MM.1S (cell line): ENCODE data around the gene MEGF11.
A peak's percentile ranks its signal among the peaks of the same experiment; 100 is the strongest.

Source experiments
- DNase-seq: peaks from one replicate; pipeline ENCODE4 v3.0.0-alpha.2; 2015
- H2AFZ ChIP-seq: fragments of 300-600 bp; sonication (generic); 2 replicates; pipeline ENCODE4 v1.6.0; 2016; ENCODE audit warnings: antibody characterized with exemption, low read length
- H3F3A ChIP-seq: fragments of 300-600 bp; sonication (generic); 2 replicates; pipeline ENCODE4 v1.6.1; 2016; ENCODE audit warnings: mild to moderate bottlenecking, antibody characterized with exemption, low read length, moderate library complexity, mixed read lengths; ENCODE audit not compliant: insufficient read depth
- H3K27ac ChIP-seq: fragments of 300-600 bp; sonication (generic); 2 replicates; pipeline ENCODE4 v1.5.1; 2016; ENCODE audit warnings: mild to moderate bottlenecking, low read length
- H3K27me3 ChIP-seq: fragments of 300-600 bp; sonication (generic); replicated peaks from 2 replicates; pipeline ENCODE4 v1.6.0; 2016; ENCODE audit warnings: low read length; ENCODE audit not compliant: insufficient read depth
- H3K36me3 ChIP-seq: fragments of 300-600 bp; sonication (generic); replicated peaks from 2 replicates; pipeline ENCODE4 v1.6.1; 2016; ENCODE audit warnings: mild to moderate bottlenecking, low read length, mixed read lengths; ENCODE audit not compliant: insufficient read depth
- H3K4me1 ChIP-seq: fragments of 300-600 bp; sonication (generic); 2 replicates; pipeline ENCODE4 v1.6.1; 2016; ENCODE audit warnings: low read length, mixed read lengths
- H3K4me2 ChIP-seq: fragments of 300-600 bp; sonication (generic); 2 replicates; pipeline ENCODE4 v1.6.0; 2016; ENCODE audit warnings: low read depth, low read length
- H3K4me3 ChIP-seq: fragments of 300-600 bp; sonication (generic); 2 replicates; pipeline ENCODE4 v1.5.1; 2016; ENCODE audit warnings: low read length, mixed read lengths
- H3K79me2 ChIP-seq: fragments of 300-600 bp; sonication (generic); 2 replicates; pipeline ENCODE4 v1.6.1; 2016; ENCODE audit warnings: mixed run types, low read length, mixed read lengths
- H3K9ac ChIP-seq: fragments of 300-600 bp; sonication (generic); 2 replicates; pipeline ENCODE4 v1.6.1; 2016; ENCODE audit warnings: low read length, mixed read lengths
- H3K9me2 ChIP-seq: fragments of 300-600 bp; sonication (generic); replicated peaks from 2 replicates; pipeline ENCODE4 v1.6.1; 2016; ENCODE audit warnings: mild to moderate bottlenecking, low read length, mixed read lengths; ENCODE audit not compliant: insufficient read depth
- H3K9me3 ChIP-seq: fragments of 300-600 bp; sonication (generic); replicated peaks from 2 replicates; pipeline ENCODE4 v1.6.1; 2016; ENCODE audit warnings: mild to moderate bottlenecking, low read length, mixed read lengths; ENCODE audit not compliant: insufficient read depth
- H4K20me1 ChIP-seq: fragments of 300-600 bp; sonication (generic); 2 replicates; pipeline ENCODE4 v1.6.1; 2016; ENCODE audit warnings: mild to moderate bottlenecking, low read length, moderate library complexity, mixed read lengths; ENCODE audit not compliant: insufficient read depth
- EZH2 ChIP-seq: fragments of 300-600 bp; sonication (generic); optimal IDR thresholded peaks from 2 replicates; pipeline ENCODE3; 2017; ENCODE audit warnings: low read depth, mild to moderate bottlenecking, antibody characterized with exemption, low read length, mixed read lengths
- EZH2phosphoT487 ChIP-seq: fragments of 300-600 bp; sonication (generic); IDR thresholded peaks from 2 replicates; pipeline ENCODE4 v1.6.1; 2018; ENCODE audit warnings: antibody characterized with exemption, low read length
- TF ChIP-seq, protein P1 (sequence below): fragments of 300-600 bp; sonication (generic); IDR thresholded peaks from 2 replicates; pipeline ENCODE4 v1.5.1; 2016; ENCODE audit warnings: antibody characterized with exemption, low read length, mixed read lengths

Gene MEGF11

DNA sequence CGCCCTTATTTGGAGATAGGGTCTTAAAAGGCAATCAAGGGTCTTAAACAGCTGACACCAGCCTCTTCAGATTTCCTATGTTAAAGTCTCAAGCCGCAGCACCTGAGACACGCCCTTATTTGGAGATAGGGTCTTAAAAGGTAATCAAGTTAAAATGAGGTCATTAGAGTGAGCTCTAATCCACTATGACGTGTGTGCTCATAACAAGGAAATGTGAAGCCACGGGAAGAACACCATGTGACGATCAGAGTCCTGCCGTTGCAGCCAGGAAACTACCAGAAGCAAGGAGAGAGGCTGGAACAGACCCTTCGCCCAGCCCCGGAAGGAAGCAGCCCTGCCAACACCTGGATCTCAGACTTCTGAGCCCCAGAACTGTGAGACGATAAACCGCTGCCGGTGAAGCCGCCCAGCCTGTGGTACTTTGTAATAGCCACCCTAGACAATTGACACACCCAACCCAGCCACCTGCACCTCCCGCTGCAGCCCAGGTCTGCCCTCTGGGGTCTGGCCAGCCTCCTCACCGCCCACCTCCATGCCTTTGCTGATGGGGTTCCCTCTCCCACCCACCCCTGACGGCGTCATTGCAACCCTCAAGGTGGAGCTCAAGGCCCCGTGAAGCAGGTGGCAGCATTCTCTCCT, 137.9 kb downstream of the MEGF11 start:
- no peaks in the 10 kb centered on the region for H3F3A ChIP-seq
- H3K36me3 ChIP-seq, result no peaks in the 10 kb centered on the region
- H3K27me3 ChIP-seq, result peaks cover 12% of the 10 kb centered on the region; the same call in 1 of the 2 replicates
- H3K9me3 ChIP-seq, result no peaks in the 10 kb centered on the region
- peak overlapping the region; percentile 27; the same call in 1 of the 2 replicates for H3K4me2 ChIP-seq
- peak; percentile 42 for DNase-seq
- H3K79me2 ChIP-seq, result no peaks in the 10 kb centered on the region
- TF ChIP-seq EZH2phosphoT487 (no peak), EZH2 (no peak)
- TF ChIP-seq, protein P1, sequence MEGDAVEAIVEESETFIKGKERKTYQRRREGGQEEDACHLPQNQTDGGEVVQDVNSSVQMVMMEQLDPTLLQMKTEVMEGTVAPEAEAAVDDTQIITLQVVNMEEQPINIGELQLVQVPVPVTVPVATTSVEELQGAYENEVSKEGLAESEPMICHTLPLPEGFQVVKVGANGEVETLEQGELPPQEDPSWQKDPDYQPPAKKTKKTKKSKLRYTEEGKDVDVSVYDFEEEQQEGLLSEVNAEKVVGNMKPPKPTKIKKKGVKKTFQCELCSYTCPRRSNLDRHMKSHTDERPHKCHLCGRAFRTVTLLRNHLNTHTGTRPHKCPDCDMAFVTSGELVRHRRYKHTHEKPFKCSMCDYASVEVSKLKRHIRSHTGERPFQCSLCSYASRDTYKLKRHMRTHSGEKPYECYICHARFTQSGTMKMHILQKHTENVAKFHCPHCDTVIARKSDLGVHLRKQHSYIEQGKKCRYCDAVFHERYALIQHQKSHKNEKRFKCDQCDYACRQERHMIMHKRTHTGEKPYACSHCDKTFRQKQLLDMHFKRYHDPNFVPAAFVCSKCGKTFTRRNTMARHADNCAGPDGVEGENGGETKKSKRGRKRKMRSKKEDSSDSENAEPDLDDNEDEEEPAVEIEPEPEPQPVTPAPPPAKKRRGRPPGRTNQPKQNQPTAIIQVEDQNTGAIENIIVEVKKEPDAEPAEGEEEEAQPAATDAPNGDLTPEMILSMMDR, result no peak
- H3K4me3 ChIP-seq, result 0 out of 2 replicates have a peak overlapping the region, but pooled peaks have one; percentile 10
- no peaks in the 10 kb centered on the region for H4K20me1 ChIP-seq
- 0 out of 2 replicates have a peak overlapping the region, but pooled peaks have one; percentile 7 for H2AFZ ChIP-seq
- no peak overlapping the region for H3K27ac ChIP-seq
- H3K9ac ChIP-seq, result no peak overlapping the region
- H3K9me2 ChIP-seq, result no peaks in the 10 kb centered on the region
- no peaks in the 10 kb centered on the region for H3K4me1 ChIP-seq

DNA sequence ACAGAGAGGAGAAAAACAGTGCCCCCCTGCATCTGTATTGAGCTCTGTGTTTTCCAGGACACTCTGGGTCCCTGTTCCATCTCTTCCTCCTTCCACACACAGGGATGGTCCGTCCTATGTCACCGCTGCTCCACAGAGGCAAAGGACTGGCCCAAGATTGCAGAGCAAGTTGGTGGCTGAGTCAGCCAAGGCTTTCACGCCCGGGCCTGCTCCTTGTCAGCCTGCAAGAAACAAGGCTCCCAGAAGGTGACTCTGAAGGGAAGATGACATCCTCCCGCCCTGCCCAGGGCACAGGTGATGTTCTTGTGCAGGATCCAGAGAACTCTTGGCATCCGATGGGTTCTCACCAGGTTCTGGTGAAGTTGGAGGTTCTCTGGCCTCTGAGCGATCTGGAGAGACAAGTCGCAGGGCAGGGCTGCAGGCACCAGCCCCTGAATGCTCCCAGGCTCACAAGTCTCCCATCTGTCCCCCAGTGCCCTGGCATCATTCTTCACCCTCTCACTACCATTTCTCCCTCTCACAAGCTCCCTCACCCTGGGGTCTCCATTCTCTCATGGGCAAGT, 138.6 kb downstream of the MEGF11 start:
- Histone ChIP-seq H3K4me3 (no peak overlapping the region), H2AFZ (no peak overlapping the region), H4K20me1 (no peaks in the 10 kb centered on the region), H3K27ac (no peak overlapping the region), H3K4me2 (no peak overlapping the region), H3K9me3 (no peaks in the 10 kb centered on the region), H3K36me3 (no peaks in the 10 kb centered on the region), H3F3A (no peaks in the 10 kb centered on the region), H3K9ac (no peak overlapping the region), H3K4me1 (no peaks in the 10 kb centered on the region), H3K27me3 (peaks cover 12% of the 10 kb centered on the region; the same call in 1 of the 2 replicates), H3K79me2 (no peaks in the 10 kb centered on the region), H3K9me2 (no peaks in the 10 kb centered on the region)
- no peak for TF ChIP-seq EZH2
- TF ChIP-seq, protein P1, result no peak
- no peak for TF ChIP-seq EZH2phosphoT487
- no peak for DNase-seq

DNA sequence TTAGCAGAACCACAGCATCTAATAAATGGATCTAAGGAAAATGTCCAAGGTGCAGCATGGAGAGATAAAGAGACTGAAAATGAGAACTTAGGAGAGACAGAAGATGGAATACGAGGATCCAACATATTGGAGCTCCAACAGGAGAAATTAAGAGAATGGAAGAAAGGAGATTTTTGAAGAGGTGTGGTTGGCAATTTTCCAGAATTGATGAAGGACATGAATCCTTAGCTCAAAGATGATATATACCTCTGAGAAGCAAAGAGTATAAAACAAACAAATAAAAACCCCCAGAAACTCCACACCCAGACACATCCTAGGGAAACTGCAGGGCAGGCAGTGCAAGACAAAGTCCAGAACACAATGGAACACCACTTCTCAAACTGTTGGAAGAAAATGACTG, 141.2 kb downstream of the MEGF11 start:
- no peaks in the 10 kb centered on the region for H3F3A ChIP-seq
- H4K20me1 ChIP-seq, result no peaks in the 10 kb centered on the region
- peaks cover 22% of the 10 kb centered on the region; the same call in 1 of the 2 replicates for H3K27me3 ChIP-seq
- no peak overlapping the region for H3K27ac ChIP-seq
- no peaks in the 10 kb centered on the region for H3K4me1 ChIP-seq
- H3K4me2 ChIP-seq, result no peak overlapping the region
- TF ChIP-seq, protein P1, result no peak
- no peak for TF ChIP-seq EZH2phosphoT487
- no peak for TF ChIP-seq EZH2
- no peaks in the 10 kb centered on the region for H3K9me3 ChIP-seq
- H3K9me2 ChIP-seq, result no peaks in the 10 kb centered on the region
- no peaks in the 10 kb centered on the region for H3K79me2 ChIP-seq
- H2AFZ ChIP-seq, result no peak overlapping the region
- no peak overlapping the region for H3K4me3 ChIP-seq
- no peak for DNase-seq
- no peak overlapping the region for H3K9ac ChIP-seq
- no peaks in the 10 kb centered on the region for H3K36me3 ChIP-seq
